GM23338 (cell line): ENCODE measurements around the gene ZBTB9. TPM values are rescaled to one million over a fixed set of nuclear protein-coding genes. Genes with fewer than 3 reads are reported as not detected.

ENCODE experiments used
- ATAC-seq: fragments of 200-7000 bp; cut with Tn5 transposase; 3 replicates; pipeline ENCODE4 v1.9.1; 2020
- DNase-seq: peaks from one replicate; pipeline ENCODE4 v3.0.0-alpha.2; 2015; ENCODE audit warnings: low spot score
- H2AFZ ChIP-seq: fragments of 200-600 bp; sonication (generic); 2 replicates; pipeline ENCODE4 v1.8.0; 2016; ENCODE audit warnings: antibody characterized with exemption, mild to moderate bottlenecking, moderate library complexity
- H3F3A ChIP-seq: fragments of 200-600 bp; sonication (generic); replicated peaks from 2 replicates; pipeline ENCODE4 v1.8.0; 2017; ENCODE audit warnings: antibody characterized with exemption, mixed run types, low read depth
- H3K27ac ChIP-seq: fragments of 200-600 bp; sonication (generic); 2 replicates; pipeline ENCODE4 v1.6.1; 2016; ENCODE audit warnings: low read depth
- H3K27me3 ChIP-seq: fragments of 200-600 bp; sonication (generic); 2 replicates; pipeline ENCODE4 v1.8.0; 2016; ENCODE audit warnings: mild to moderate bottlenecking, mixed run types, moderate library complexity; ENCODE audit not compliant: insufficient read depth
- H3K36me3 ChIP-seq: fragments of 200-600 bp; sonication (generic); 2 replicates; pipeline ENCODE4 v1.8.0; 2016; ENCODE audit warnings: mild to moderate bottlenecking; ENCODE audit not compliant: insufficient read depth
- H3K4me1 ChIP-seq: fragments of 200-600 bp; sonication (generic); 2 replicates; pipeline ENCODE4 v1.8.0; 2016; ENCODE audit warnings: mild to moderate bottlenecking, moderate library complexity; ENCODE audit not compliant: insufficient read depth
- H3K4me2 ChIP-seq: fragments of 200-600 bp; sonication (generic); 2 replicates; pipeline ENCODE4 v1.7.1; 2017; ENCODE audit warnings: mixed run types
- H3K4me3 ChIP-seq: fragments of 200-600 bp; sonication (generic); 2 replicates; pipeline ENCODE4 v1.6.1; 2016; ENCODE audit warnings: mixed run types
- H3K79me2 ChIP-seq: fragments of 200-600 bp; sonication (generic); replicated peaks from 2 replicates; pipeline ENCODE4 v1.8.0; 2017; ENCODE audit warnings: mild to moderate bottlenecking; ENCODE audit not compliant: insufficient read depth
- H3K9me2 ChIP-seq: fragments of 200-600 bp; sonication (generic); 2 replicates; pipeline ENCODE4 v1.8.0; 2017; ENCODE audit not compliant: insufficient read depth
- H4K20me1 ChIP-seq: fragments of 200-600 bp; sonication (generic); replicated peaks from 2 replicates; pipeline ENCODE4 v1.8.0; 2017; ENCODE audit warnings: mild to moderate bottlenecking; ENCODE audit not compliant: insufficient read depth
- H3K27ac Mint-ChIP-seq: 2 replicates; pipeline ENCODE4 v1.8.0; 2020; ENCODE audit warnings: inconsistent platforms, mild to moderate bottlenecking, moderate library complexity, mixed read lengths
- H3K27me3 Mint-ChIP-seq: 3 replicates; pipeline ENCODE4 v1.8.0; 2022; ENCODE audit warnings: low read depth, mild to moderate bottlenecking, moderate library complexity, mixed read lengths, inconsistent platforms; ENCODE audit not compliant: insufficient read depth, poor library complexity
- H3K36me3 Mint-ChIP-seq: 3 replicates; pipeline ENCODE4 v1.8.0; 2021; ENCODE audit warnings: low read depth, mild to moderate bottlenecking, inconsistent platforms, moderate library complexity, mixed read lengths
- H3K4me1 Mint-ChIP-seq: 3 replicates; pipeline ENCODE4 v1.8.0; 2020; ENCODE audit warnings: mild to moderate bottlenecking, inconsistent platforms, mixed read lengths
- H3K4me3 Mint-ChIP-seq: 3 replicates; pipeline ENCODE4 v1.8.0; 2021; ENCODE audit warnings: moderate library complexity, mild to moderate bottlenecking, inconsistent platforms, mixed read lengths
- H3K9me3 Mint-ChIP-seq: 3 replicates; pipeline ENCODE4 v1.8.0; 2020; ENCODE audit warnings: moderate library complexity, mild to moderate bottlenecking, inconsistent platforms, mixed read lengths
- ETS1 ChIP-seq: IDR thresholded peaks from 2 replicates; pipeline ENCODE4 v1.6.1; 2016; ENCODE audit warnings: antibody characterized with exemption
- EZH2 ChIP-seq: fragments of 200-600 bp; sonication (generic); IDR thresholded peaks from one replicate; pipeline ENCODE4 v1.8.0; 2017; ENCODE audit warnings: antibody characterized with exemption, mild to moderate bottlenecking, low read depth; ENCODE audit not compliant: unreplicated experiment
- EZH2phosphoT487 ChIP-seq: fragments of 200-600 bp; sonication (generic); IDR thresholded peaks from one replicate; pipeline ENCODE4 v1.8.1; 2018; ENCODE audit warnings: antibody characterized with exemption; ENCODE audit not compliant: unreplicated experiment
- JUNB ChIP-seq: IDR thresholded peaks from one replicate; pipeline ENCODE4 v1.6.1; 2016; ENCODE audit warnings: antibody characterized with exemption; ENCODE audit not compliant: unreplicated experiment
- NANOG ChIP-seq: IDR thresholded peaks from 2 replicates; pipeline ENCODE4 v1.6.1; 2016; ENCODE audit warnings: antibody characterized with exemption, borderline replicate concordance
- STAT1 ChIP-seq: IDR thresholded peaks from one replicate; pipeline ENCODE4 v1.6.1; 2016; ENCODE audit warnings: antibody characterized with exemption; ENCODE audit not compliant: unreplicated experiment
- ZNF331 ChIP-seq: fragments of 250-450 bp; sonication (Bioruptor Pico); IDR thresholded peaks from 2 replicates; pipeline ENCODE4 v1.5.0; 2020; ENCODE audit warnings: low read depth, mild to moderate bottlenecking, moderate library complexity
- ZNF462 ChIP-seq: fragments of 250-450 bp; sonication (Bioruptor Pico); IDR thresholded peaks from 2 replicates; pipeline ENCODE4 v1.5.0; 2020; ENCODE audit warnings: mild to moderate bottlenecking, moderate library complexity
- polyA plus RNA-seq: library from polyadenylated mRNA; unstranded; fragments of >200 nt; fragmentation: Nextera tagmentation; extraction: Ambion mirVana; gene quantifications from 2 replicates; pipeline ENCODE4 v1.2.1, GENCODE V29; 2016
- total RNA-seq: library from RNA; depleted of rRNA; stranded (reverse); fragments of >200 nt; shearing (Covaris generic); gene quantifications from 2 replicates; pipeline ENCODE4 v1.2.3, GENCODE V29; 2014

Gene ZBTB9
- total and polyA plus RNA-seq, 2 experiments from 2014 or later = 13.5 to 17.9 TPM

GRCh38 chr6:33406126-33406525 lies 48.2 kb upstream of the ZBTB9 start (continued):
- TF ChIP-seq ZNF462 (CRISPR knock-in tag) (no peak), NANOG (no peak), EZH2phosphoT487 (no peak), JUNB (no peak), ETS1 (no peak), ZNF331 (CRISPR knock-in tag) (no peak), EZH2 (no peak)

GRCh38 chr6:33407132-33407718 lies 47.2 kb upstream of the ZBTB9 start:
- H3K9me3 Mint-ChIP-seq = no peaks in the 10 kb centered on the region
- H3F3A ChIP-seq = peaks cover 12% of the 10 kb centered on the region
- H3K4me3 ChIP-seq = no peak overlapping the region
- no peak overlapping the region for H3K4me2 ChIP-seq
- DNase-seq (no peak), ATAC-seq (no peak)
- H3K4me1 ChIP-seq = peaks cover 15% of the 10 kb centered on the region
- H3K27ac ChIP-seq = no peak overlapping the region
- peaks cover 10% of the 10 kb centered on the region for H3K27me3 Mint-ChIP-seq
- H3K9me2 ChIP-seq = no peaks in the 10 kb centered on the region
- H3K27ac Mint-ChIP-seq = no peak overlapping the region
- H3K36me3 ChIP-seq = peaks cover 43% of the 10 kb centered on the region
- no peaks in the 10 kb centered on the region for H3K27me3 ChIP-seq
- no peak overlapping the region for H2AFZ ChIP-seq
- peaks cover 60% of the 10 kb centered on the region for H3K36me3 Mint-ChIP-seq
- no peak overlapping the region for H3K4me3 Mint-ChIP-seq
- H3K4me1 Mint-ChIP-seq = peaks cover 20% of the 10 kb centered on the region
- no peak for TF ChIP-seq ZNF331 (CRISPR knock-in tag)
- TF ChIP-seq NANOG = no peak
- TF ChIP-seq STAT1 = no peak
- TF ChIP-seq EZH2 = no peak
- H4K20me1 ChIP-seq = peaks cover 6% of the 10 kb centered on the region; the same call in 1 of the 2 replicates
- peaks cover 9% of the 10 kb centered on the region; the same call in 1 of the 2 replicates for H3K79me2 ChIP-seq
